IPS-15b (cell line): ENCODE results near the gene CTNS.
"Not testable (repeated sequence)": the region's sequence is repeated elsewhere in the genome, so short reads cannot be mapped to it uniquely, and the experiment has no call there.

Experiments used
- H3K27me3 ChIP-seq: one replicate; pipeline ENCODE4 v1.6.1; 2013; ENCODE audit warnings: low read length; ENCODE audit not compliant: control insufficient read depth, insufficient read depth
- H3K36me3 ChIP-seq: one replicate; pipeline ENCODE4 v1.6.1; 2013; ENCODE audit warnings: low read length; ENCODE audit not compliant: control insufficient read depth, insufficient read depth
- H3K4me1 ChIP-seq: one replicate; pipeline ENCODE4 v1.6.1; 2013; ENCODE audit warnings: mild to moderate bottlenecking, low read length; ENCODE audit not compliant: control insufficient read depth, insufficient read depth
- H3K4me3 ChIP-seq: one replicate; pipeline ENCODE4 v1.5.1; 2013; ENCODE audit warnings: low read depth, low read length
- H3K9ac ChIP-seq: one replicate; pipeline ENCODE4 v1.6.1; 2013; ENCODE audit warnings: low read depth, mild to moderate bottlenecking, low read length
- H3K9me3 ChIP-seq: one replicate; pipeline ENCODE4 v1.6.1; 2013; ENCODE audit warnings: mild to moderate bottlenecking, low read length; ENCODE audit not compliant: control insufficient read depth, insufficient read depth

CTNS gene

GRCh38 chr17:3695129-3695722, 58.7 kb downstream of the CTNS start:
- no peaks in the 10 kb centered on the region for H3K9me3 ChIP-seq
- H3K4me1 ChIP-seq: no peaks in the 10 kb centered on the region
- H3K9ac ChIP-seq: no peak overlapping the region

GRCh38 chr17:3695723-3696411, 59.3 kb downstream of the CTNS start, which contains the start of gene P2RX5:
Gene P2RX5, minus strand, starts transcription at chr17:3696155. Its CDS starts 150 bp downstream, at chr17:3696005.
- H3K4me3 ChIP-seq: peak within 1 kb of the TSS; percentile 63
- H3K9me3 ChIP-seq: no peaks in the 10 kb centered on the region
- peaks cover 25% of the 10 kb centered on the region for H3K27me3 ChIP-seq
- no peaks in the 10 kb centered on the region for H3K36me3 ChIP-seq
- no peaks in the 10 kb centered on the region for H3K4me1 ChIP-seq
- no peak within 1 kb of the TSS for H3K9ac ChIP-seq

More at GRCh38 chr17:3695129-3695722, 58.7 kb downstream of the CTNS start:
- Histone ChIP-seq H3K36me3 (no peaks in the 10 kb centered on the region), H3K4me3 (peak overlapping the region; percentile 63), H3K27me3 (peaks cover 25% of the 10 kb centered on the region)

DNA sequence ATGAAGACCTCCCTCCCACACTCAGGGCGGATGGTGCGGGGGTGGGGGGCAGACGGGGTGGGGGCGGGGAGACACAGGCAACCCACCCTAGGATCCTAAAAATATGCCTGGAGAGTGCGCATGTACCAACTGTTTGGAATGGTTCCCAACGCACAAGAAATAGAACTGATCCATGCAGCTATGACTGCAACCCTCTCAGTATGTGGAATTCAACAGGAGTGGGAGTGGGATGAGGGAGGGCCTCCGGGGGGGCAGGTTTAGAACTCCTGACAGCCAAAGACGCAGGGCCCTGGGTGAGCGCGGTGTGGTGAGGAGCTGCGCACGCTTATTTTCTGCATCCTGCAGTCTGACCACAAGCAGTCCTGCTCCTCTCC, 60.5 kb downstream of the CTNS start:
- Histone ChIP-seq H3K4me1 (no peaks in the 10 kb centered on the region), H3K4me3 (no peak overlapping the region), H3K9me3 (no peaks in the 10 kb centered on the region), H3K36me3 (no peaks in the 10 kb centered on the region), H3K27me3 (peaks cover 25% of the 10 kb centered on the region), H3K9ac (no peak overlapping the region)

- Histone ChIP-seq H3K4me1 (no peaks in the 10 kb centered on the region), H3K36me3 (no peaks in the 10 kb centered on the region), H3K4me3 (no peak overlapping the region)
Observed at GRCh38 chr17:3698139-3698538, 61.6 kb downstream of the CTNS start.

DNA sequence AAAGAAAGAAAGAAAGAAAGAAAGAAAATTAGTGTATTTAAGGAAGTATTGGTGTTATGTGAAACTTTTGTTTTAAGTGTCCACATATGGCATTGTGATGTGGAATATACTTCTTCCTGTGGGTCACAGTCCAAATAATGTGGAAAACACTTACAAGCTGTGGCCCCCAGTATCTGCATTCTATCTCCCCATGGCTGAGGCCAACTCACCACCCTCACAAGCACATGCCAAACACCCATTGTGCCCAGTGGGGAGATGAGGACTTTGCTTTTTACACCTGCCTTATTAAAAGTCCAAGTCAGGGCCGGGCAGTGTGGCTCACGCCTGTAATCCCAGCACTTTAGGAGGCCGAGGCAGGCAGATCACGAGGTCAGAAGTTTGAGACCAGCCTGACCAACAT, 63.4 kb downstream of the CTNS start:
- H3K9me3 ChIP-seq: no peaks in the 10 kb centered on the region
- peaks cover 19% of the 10 kb centered on the region for H3K27me3 ChIP-seq
- no peaks in the 10 kb centered on the region for H3K4me1 ChIP-seq
- no peak overlapping the region for H3K4me3 ChIP-seq
- H3K9ac ChIP-seq: no peak overlapping the region
- no peaks in the 10 kb centered on the region for H3K36me3 ChIP-seq

More at GRCh38 chr17:3698139-3698538, 61.6 kb downstream of the CTNS start:
- Histone ChIP-seq H3K9ac (no peak overlapping the region), H3K9me3 (no peaks in the 10 kb centered on the region), H3K27me3 (peaks cover 25% of the 10 kb centered on the region)

GRCh38 chr17:3702041-3702539, 65.5 kb downstream of the CTNS start:
- not testable (repeated sequence) for H3K9me3 ChIP-seq, H3K4me3 ChIP-seq, H3K27me3 ChIP-seq, H3K9ac ChIP-seq, H3K4me1 ChIP-seq, H3K36me3 ChIP-seq

GRCh38 chr17:3704931-3705717, 68.6 kb downstream of the CTNS start:
- H3K4me3 ChIP-seq: no peak overlapping the region

DNA sequence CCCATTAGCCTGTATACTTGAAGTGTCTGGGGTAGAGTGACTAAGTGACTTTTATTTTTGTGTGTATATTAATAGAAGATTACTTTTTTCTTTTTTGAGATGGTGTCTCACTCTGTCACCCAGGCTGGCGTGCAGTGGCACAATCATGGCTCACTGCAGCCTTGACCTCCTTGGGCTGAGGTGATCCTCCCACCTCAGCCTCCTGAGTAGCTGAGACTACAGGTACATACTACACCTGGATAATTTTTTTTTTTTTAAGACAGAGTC, 69.1 kb downstream of the CTNS start:
- H3K36me3 ChIP-seq, H3K4me1 ChIP-seq, H3K27me3 ChIP-seq, H3K4me3 ChIP-seq, H3K9ac ChIP-seq, H3K9me3 ChIP-seq: not testable (repeated sequence)

More at GRCh38 chr17:3704931-3705717, 68.6 kb downstream of the CTNS start:
- Histone ChIP-seq H3K9me3 (no peaks in the 10 kb centered on the region), H3K9ac (no peak overlapping the region), H3K27me3 (no peaks in the 10 kb centered on the region), H3K36me3 (no peaks in the 10 kb centered on the region), H3K4me1 (no peaks in the 10 kb centered on the region)

GRCh38 chr17:3708366-3708765, 71.8 kb downstream of the CTNS start:
- no peaks in the 10 kb centered on the region for H3K27me3 ChIP-seq
- H3K4me3 ChIP-seq: no peak overlapping the region
- no peak overlapping the region for H3K9ac ChIP-seq
- no peaks in the 10 kb centered on the region for H3K9me3 ChIP-seq
- no peaks in the 10 kb centered on the region for H3K36me3 ChIP-seq
- no peaks in the 10 kb centered on the region for H3K4me1 ChIP-seq

- no peak overlapping the region for H3K9ac ChIP-seq
- no peaks in the 10 kb centered on the region for H3K4me1 ChIP-seq
- H3K27me3 ChIP-seq: no peaks in the 10 kb centered on the region
- H3K9me3 ChIP-seq: no peaks in the 10 kb centered on the region
- peaks cover 6% of the 10 kb centered on the region for H3K36me3 ChIP-seq
- H3K4me3 ChIP-seq: no peak overlapping the region
Observed at GRCh38 chr17:3710951-3711383, 74.4 kb downstream of the CTNS start.
